22Rv1 (cell line): Measurements from ENCODE around the gene GPN3.

Experiments
- H3K27ac ChIP-seq: fragments of 450-650 bp; 2 replicates; pipeline ENCODE4 v1.5.1; 2017
- CTCF ChIP-seq: fragments of 450-650 bp; IDR thresholded peaks from 2 replicates; pipeline ENCODE4 v1.5.1; 2017; ENCODE audit warnings: mild to moderate bottlenecking
- ZFX ChIP-seq: fragments of 450-650 bp; IDR thresholded peaks from 2 replicates; pipeline ENCODE4 v1.6.1; 2017; ENCODE audit warnings: antibody characterized with exemption, borderline replicate concordance

The GPN3 gene

GRCh38 chr12:110468214-110469048 is at the start of gene GPN3, which contains the start of gene FAM216A:
TSS of gene GPN3 (minus strand) at chr12:110468257. CDS start at chr12:110468203, 54 bp downstream.
TSS of gene FAM216A (plus strand) at chr12:110468845. CDS start at chr12:110468876, 31 bp downstream.
- no peak for TF ChIP-seq ZFX
- no peak for TF ChIP-seq CTCF
- peak within 1 kb of the TSS; percentile 96 for H3K27ac ChIP-seq

GRCh38 chr12:110516995-110517394 is 48.9 kb upstream of the GPN3 start:
- H3K27ac ChIP-seq = no peak overlapping the region
- TF ChIP-seq ZFX = no peak
- no peak for TF ChIP-seq CTCF

- H3K27ac ChIP-seq = no peak overlapping the region
Measured at GRCh38 chr12:110514363-110514762, 46.3 kb upstream of the GPN3 start.

GRCh38 chr12:110513842-110514241 is 45.8 kb upstream of the GPN3 start:
- no peak for TF ChIP-seq CTCF
- no peak for TF ChIP-seq ZFX
- no peak overlapping the region for H3K27ac ChIP-seq

More at GRCh38 chr12:110514363-110514762, 46.3 kb upstream of the GPN3 start:
- TF ChIP-seq CTCF = no peak
- TF ChIP-seq ZFX = no peak

GRCh38 chr12:110508071-110508586 is 40.1 kb upstream of the GPN3 start:
- TF ChIP-seq CTCF (no peak), ZFX (no peak)

GRCh38 chr12:110505332-110505731 is 37.3 kb upstream of the GPN3 start:
- TF ChIP-seq CTCF (no peak), ZFX (no peak)

More at GRCh38 chr12:110508071-110508586, 40.1 kb upstream of the GPN3 start:
- no peak overlapping the region for H3K27ac ChIP-seq

GRCh38 chr12:110503432-110503831 is 35.4 kb upstream of the GPN3 start:
- no peak for TF ChIP-seq CTCF
- no peak for TF ChIP-seq ZFX

More at GRCh38 chr12:110505332-110505731, 37.3 kb upstream of the GPN3 start:
- H3K27ac ChIP-seq = no peak overlapping the region

More at GRCh38 chr12:110503432-110503831, 35.4 kb upstream of the GPN3 start:
- H3K27ac ChIP-seq = no peak overlapping the region
